ENCODE data around the gene RELN. TPM values are rescaled to one million over a fixed set of nuclear protein-coding genes. Genes with fewer than 3 reads are reported as not detected.

The RELN gene
- total RNA-seq, 1 donor from 2014 or later = not detected

DNA sequence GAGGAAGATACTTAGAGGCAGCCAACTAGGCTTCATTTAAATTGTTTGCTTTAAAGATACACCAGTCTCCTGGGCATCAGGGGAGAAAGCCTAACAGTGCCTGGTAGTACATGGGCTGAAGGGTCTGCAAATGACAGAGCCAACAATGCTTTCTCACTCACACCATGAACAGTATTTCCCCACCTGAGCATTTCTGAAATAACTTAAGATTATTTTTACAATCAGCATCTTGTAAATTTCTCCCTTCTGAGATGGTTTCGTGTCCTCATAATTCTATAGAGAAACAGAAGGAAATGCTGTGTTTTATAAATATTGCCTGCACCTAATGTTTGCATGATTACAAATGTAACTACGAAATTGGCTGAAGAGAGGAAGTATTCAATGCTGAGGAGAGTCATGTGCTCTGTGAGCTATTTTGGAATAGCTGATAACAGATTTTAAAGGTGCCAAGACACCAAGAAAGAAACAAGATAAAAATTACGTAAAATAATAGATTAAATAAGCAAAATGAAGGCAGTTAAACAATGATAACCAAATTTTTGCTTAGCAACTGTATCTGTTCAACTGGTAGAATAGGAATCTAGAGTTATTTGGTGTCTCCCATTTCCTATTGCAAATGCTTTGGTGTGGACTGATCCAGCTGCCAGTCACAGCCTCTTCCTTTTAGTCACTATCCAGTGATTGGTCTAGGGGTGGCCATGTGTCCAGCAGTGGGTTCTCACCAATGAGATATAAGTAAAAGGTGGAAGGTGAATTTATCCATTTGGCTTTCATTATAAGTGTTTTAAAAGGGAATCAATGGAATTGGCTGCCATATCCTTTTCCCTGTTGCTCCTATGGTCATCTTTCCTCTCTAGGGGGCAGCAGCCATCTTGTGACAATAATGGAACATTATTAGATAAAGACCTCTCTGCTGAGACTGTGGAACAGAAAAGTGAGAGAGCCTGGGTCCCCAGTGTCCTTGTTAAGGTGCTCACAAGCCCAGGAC lies 375.5 kb downstream of the RELN start:
- intact Hi-C loops (cut with micrococcal nuclease) = no loop called here
- no peaks in the 10 kb centered on the region for H3K36me3 Mint-ChIP-seq (ENCODE audit: low read depth)
- H3K4me1 Mint-ChIP-seq (ENCODE audit: low read depth) = no peaks in the 10 kb centered on the region
- no peak overlapping the region for H3K27ac Mint-ChIP-seq
- DNase-seq (ENCODE audit: low spot score) = no peak
- H3K9me3 Mint-ChIP-seq = no peaks in the 10 kb centered on the region
- H3K4me3 Mint-ChIP-seq (ENCODE audit: low read depth) = no peak overlapping the region
- H3K27me3 Mint-ChIP-seq (ENCODE audit: low read depth) = no peaks in the 10 kb centered on the region

GRCh38 chr7:103609778-103610177 lies 379.7 kb downstream of the RELN start:
- Mint-ChIP-seq H3K4me3 (ENCODE audit: low read depth) (no peak overlapping the region), H3K36me3 (ENCODE audit: low read depth) (no peaks in the 10 kb centered on the region), H3K4me1 (ENCODE audit: low read depth) (no peaks in the 10 kb centered on the region), H3K27me3 (ENCODE audit: low read depth) (no peaks in the 10 kb centered on the region), H3K27ac (no peak overlapping the region), H3K9me3 (no peaks in the 10 kb centered on the region)
- no peak for DNase-seq (ENCODE audit: low spot score)
- intact Hi-C loops (cut with micrococcal nuclease) = no loop called here

DNA sequence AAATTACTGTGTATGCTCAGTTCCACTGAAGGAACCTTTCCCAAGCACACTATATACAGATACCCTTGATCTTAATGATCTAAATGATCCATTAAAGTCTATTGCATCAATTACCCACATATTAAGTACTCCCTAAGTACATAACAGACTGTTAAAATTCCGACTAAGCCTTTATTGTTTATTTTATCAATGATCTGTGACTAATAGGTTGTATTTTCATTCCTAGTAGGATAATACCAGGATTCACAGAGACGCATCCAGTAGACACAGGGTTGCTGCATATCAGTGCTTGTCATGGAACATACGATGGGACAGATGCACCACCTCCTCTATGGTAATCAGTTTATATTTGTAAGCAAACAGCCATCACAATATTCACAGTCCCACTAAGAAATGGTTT lies 383.8 kb downstream of the RELN start:
- H3K27ac Mint-ChIP-seq = no peak overlapping the region
- H3K4me3 Mint-ChIP-seq (ENCODE audit: low read depth) = no peak overlapping the region
- intact Hi-C loops (cut with micrococcal nuclease) = no loop called here
- no peaks in the 10 kb centered on the region for H3K9me3 Mint-ChIP-seq
- no peaks in the 10 kb centered on the region for H3K4me1 Mint-ChIP-seq (ENCODE audit: low read depth)
- H3K27me3 Mint-ChIP-seq (ENCODE audit: low read depth) = no peaks in the 10 kb centered on the region
- no peaks in the 10 kb centered on the region for H3K36me3 Mint-ChIP-seq (ENCODE audit: low read depth)
- DNase-seq (ENCODE audit: low spot score) = no peak

GRCh38 chr7:103598326-103598905 lies 391.0 kb downstream of the RELN start:
- Mint-ChIP-seq H3K4me3 (ENCODE audit: low read depth) (no peak overlapping the region), H3K36me3 (ENCODE audit: low read depth) (no peaks in the 10 kb centered on the region), H3K9me3 (no peaks in the 10 kb centered on the region), H3K27me3 (ENCODE audit: low read depth) (peaks cover 3% of the 10 kb centered on the region), H3K4me1 (ENCODE audit: low read depth) (no peaks in the 10 kb centered on the region), H3K27ac (no peak overlapping the region)
- intact Hi-C loops (cut with micrococcal nuclease) = no loop called here
- DNase-seq (ENCODE audit: low spot score) = no peak

- no peak overlapping the region for H3K27ac Mint-ChIP-seq
- intact Hi-C loops (cut with micrococcal nuclease) = no loop called here
- no peaks in the 10 kb centered on the region for H3K4me1 Mint-ChIP-seq (ENCODE audit: low read depth)
- H3K4me3 Mint-ChIP-seq (ENCODE audit: low read depth) = no peak overlapping the region
- DNase-seq (ENCODE audit: low spot score) = no peak
- no peaks in the 10 kb centered on the region for H3K36me3 Mint-ChIP-seq (ENCODE audit: low read depth)
- no peaks in the 10 kb centered on the region for H3K9me3 Mint-ChIP-seq
- H3K27me3 Mint-ChIP-seq (ENCODE audit: low read depth) = peaks cover 3% of the 10 kb centered on the region
These were observed 391.9 kb downstream of the RELN start for GRCh38 chr7:103597606-103598005.

DNA sequence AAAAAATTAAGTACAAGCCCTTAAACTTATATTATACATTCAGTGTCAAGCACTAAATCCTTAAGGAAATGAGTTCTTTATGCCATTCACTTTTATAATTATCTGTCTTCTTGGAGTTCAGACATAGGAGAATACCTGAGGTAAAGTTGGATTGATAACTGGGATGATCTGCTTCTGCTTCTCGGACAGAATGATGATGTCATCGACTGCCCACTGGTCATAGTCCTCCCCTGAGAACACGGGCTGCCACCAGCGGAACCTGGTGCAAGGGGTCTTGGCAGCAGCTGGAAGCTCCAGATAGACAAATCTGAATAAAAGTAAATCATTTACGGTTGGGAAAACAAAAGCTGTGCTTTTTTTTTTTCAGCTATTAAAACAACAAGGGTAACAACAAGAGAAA lies 395.3 kb downstream of the RELN start:
- peaks cover 6% of the 10 kb centered on the region for H3K27me3 Mint-ChIP-seq (ENCODE audit: low read depth)
- H3K4me1 Mint-ChIP-seq (ENCODE audit: low read depth) = no peaks in the 10 kb centered on the region
- H3K27ac Mint-ChIP-seq = no peak overlapping the region
- no peak overlapping the region for H3K4me3 Mint-ChIP-seq (ENCODE audit: low read depth)
- no peaks in the 10 kb centered on the region for H3K36me3 Mint-ChIP-seq (ENCODE audit: low read depth)
- no peak for DNase-seq (ENCODE audit: low spot score)
- no peaks in the 10 kb centered on the region for H3K9me3 Mint-ChIP-seq
- intact Hi-C loops (cut with micrococcal nuclease) = no loop called here

DNA sequence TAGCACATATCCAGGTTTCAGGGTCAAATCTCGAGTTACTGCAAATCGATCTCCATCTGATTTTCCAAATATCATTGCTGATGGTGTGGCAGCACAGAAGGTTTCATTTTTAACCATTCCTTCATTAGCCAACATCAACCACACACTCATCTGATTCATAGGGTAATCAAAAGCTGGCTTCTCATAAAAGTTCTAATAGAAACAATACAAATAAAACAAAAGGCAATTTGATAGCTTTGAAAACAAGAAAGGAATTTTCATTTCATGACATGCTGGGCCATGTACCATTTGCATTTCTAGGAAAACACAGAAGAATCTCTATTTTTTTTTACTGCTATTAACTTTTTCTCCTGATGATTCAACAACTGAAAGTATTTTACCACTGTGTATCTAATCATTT lies 395.8 kb downstream of the RELN start:
- H3K36me3 Mint-ChIP-seq (ENCODE audit: low read depth) = no peaks in the 10 kb centered on the region
- no peak overlapping the region for H3K4me3 Mint-ChIP-seq (ENCODE audit: low read depth)
- H3K27me3 Mint-ChIP-seq (ENCODE audit: low read depth) = peaks cover 6% of the 10 kb centered on the region
- no peak for DNase-seq (ENCODE audit: low spot score)
- H3K27ac Mint-ChIP-seq = no peak overlapping the region
- H3K9me3 Mint-ChIP-seq = no peaks in the 10 kb centered on the region
- no peaks in the 10 kb centered on the region for H3K4me1 Mint-ChIP-seq (ENCODE audit: low read depth)
- intact Hi-C loops (cut with micrococcal nuclease) = no loop called here

DNA sequence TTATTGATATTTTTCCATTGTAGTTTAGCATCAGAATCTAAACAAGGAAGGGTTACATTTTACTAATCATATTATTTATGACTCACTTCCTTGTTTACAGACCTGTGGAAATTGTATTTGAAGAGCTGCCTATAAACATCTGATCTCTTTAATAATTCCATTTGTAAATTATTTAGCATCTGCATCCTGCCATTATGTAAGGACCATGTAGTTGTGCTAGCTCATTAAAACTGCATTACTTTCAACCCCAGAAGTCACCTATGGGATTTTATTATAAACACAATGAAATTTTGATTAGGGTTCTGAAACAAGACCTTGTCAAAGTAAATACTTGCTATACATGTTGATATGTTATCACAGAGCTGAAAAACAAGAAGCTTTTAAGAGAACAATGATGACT lies 396.6 kb downstream of the RELN start:
- intact Hi-C loops (cut with micrococcal nuclease) = no loop called here
- Mint-ChIP-seq H3K27me3 (ENCODE audit: low read depth) (peaks cover 6% of the 10 kb centered on the region), H3K27ac (no peak overlapping the region), H3K4me1 (ENCODE audit: low read depth) (no peaks in the 10 kb centered on the region), H3K4me3 (ENCODE audit: low read depth) (no peak overlapping the region), H3K9me3 (no peaks in the 10 kb centered on the region), H3K36me3 (ENCODE audit: low read depth) (no peaks in the 10 kb centered on the region)
- no peak for DNase-seq (ENCODE audit: low spot score)

GRCh38 chr7:103592187-103592586 lies 397.3 kb downstream of the RELN start:
- Mint-ChIP-seq H3K27ac (no peak overlapping the region), H3K4me3 (ENCODE audit: low read depth) (no peak overlapping the region), H3K9me3 (no peaks in the 10 kb centered on the region), H3K27me3 (ENCODE audit: low read depth) (peaks cover 6% of the 10 kb centered on the region), H3K36me3 (ENCODE audit: low read depth) (no peaks in the 10 kb centered on the region), H3K4me1 (ENCODE audit: low read depth) (no peaks in the 10 kb centered on the region)
- no peak for DNase-seq (ENCODE audit: low spot score)
- intact Hi-C loops (cut with micrococcal nuclease) = no loop called here

- Mint-ChIP-seq H3K4me1 (ENCODE audit: low read depth) (no peaks in the 10 kb centered on the region), H3K27me3 (ENCODE audit: low read depth) (peaks cover 4% of the 10 kb centered on the region), H3K9me3 (no peaks in the 10 kb centered on the region), H3K27ac (no peak overlapping the region), H3K36me3 (ENCODE audit: low read depth) (no peaks in the 10 kb centered on the region), H3K4me3 (ENCODE audit: low read depth) (no peak overlapping the region)
- DNase-seq (ENCODE audit: low spot score) = no peak
- intact Hi-C loops (cut with micrococcal nuclease) = no loop called here
These were observed 409.4 kb downstream of the RELN start for GRCh38 chr7:103580031-103580430.

DNA sequence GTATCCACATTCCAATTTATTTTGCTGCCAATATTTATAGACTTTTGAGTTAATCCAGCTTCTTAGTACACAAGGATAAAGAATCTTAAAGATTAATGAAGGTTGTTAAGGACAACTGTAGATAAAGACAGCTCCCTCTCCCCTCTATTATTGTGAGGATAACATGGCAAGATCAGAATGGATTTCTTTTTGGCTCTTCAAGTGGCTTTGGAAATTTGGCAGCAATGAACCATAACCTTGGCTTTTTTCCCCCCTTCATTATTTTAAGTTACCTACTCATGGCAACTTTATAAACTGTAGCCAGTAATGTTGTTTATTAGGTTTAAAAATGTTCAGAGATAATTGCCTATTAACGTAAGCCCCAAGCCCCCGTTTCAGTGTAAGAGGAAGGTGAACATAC lies 412.4 kb downstream of the RELN start:
- intact Hi-C loops (cut with micrococcal nuclease) = loop anchor here (10.0 kb wide), 1 partner anchor 1338 kb away; no protein-coding TSS in a partner anchor
- no peak for DNase-seq (ENCODE audit: low spot score)
- Mint-ChIP-seq H3K4me1 (ENCODE audit: low read depth) (no peaks in the 10 kb centered on the region), H3K4me3 (ENCODE audit: low read depth) (no peak overlapping the region), H3K27me3 (ENCODE audit: low read depth) (peaks cover 4% of the 10 kb centered on the region), H3K36me3 (ENCODE audit: low read depth) (no peaks in the 10 kb centered on the region), H3K27ac (no peak overlapping the region), H3K9me3 (no peaks in the 10 kb centered on the region)

DNA sequence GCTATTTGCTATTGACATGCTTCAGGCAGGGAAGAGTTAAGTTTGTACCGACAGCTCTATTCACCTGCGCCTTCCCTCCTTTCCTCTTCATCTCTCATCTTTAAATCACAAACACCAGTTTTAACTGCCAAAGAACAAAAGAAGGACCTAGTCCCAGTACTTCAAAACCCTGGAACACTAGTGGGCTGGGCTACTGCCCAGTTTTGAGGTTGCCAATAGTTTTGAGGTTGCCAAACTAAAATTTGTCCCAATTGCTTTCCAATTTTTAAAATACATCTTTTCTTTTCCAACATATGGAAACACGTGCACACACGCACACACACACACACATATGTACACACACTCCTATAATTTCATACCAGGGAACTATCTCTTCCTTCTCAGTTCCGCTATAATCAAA lies 412.8 kb downstream of the RELN start:
- H3K27ac Mint-ChIP-seq = no peak overlapping the region
- no peaks in the 10 kb centered on the region for H3K9me3 Mint-ChIP-seq
- DNase-seq (ENCODE audit: low spot score) = no peak
- peaks cover 4% of the 10 kb centered on the region for H3K27me3 Mint-ChIP-seq (ENCODE audit: low read depth)
- no peak overlapping the region for H3K4me3 Mint-ChIP-seq (ENCODE audit: low read depth)
- intact Hi-C loops (cut with micrococcal nuclease) = loop anchor here (10.0 kb wide), 1 partner anchor 1338 kb away; no protein-coding TSS in a partner anchor
- no peaks in the 10 kb centered on the region for H3K4me1 Mint-ChIP-seq (ENCODE audit: low read depth)
- no peaks in the 10 kb centered on the region for H3K36me3 Mint-ChIP-seq (ENCODE audit: low read depth)

- Mint-ChIP-seq H3K27me3 (ENCODE audit: low read depth) (peaks cover 7% of the 10 kb centered on the region), H3K9me3 (no peaks in the 10 kb centered on the region), H3K4me3 (ENCODE audit: low read depth) (no peak overlapping the region), H3K27ac (no peak overlapping the region), H3K4me1 (ENCODE audit: low read depth) (no peaks in the 10 kb centered on the region), H3K36me3 (ENCODE audit: low read depth) (no peaks in the 10 kb centered on the region)
- no peak for DNase-seq (ENCODE audit: low spot score)
- intact Hi-C loops (cut with micrococcal nuclease) = loop anchor here (10.0 kb wide), 1 partner anchor 1340 kb away; no protein-coding TSS in a partner anchor
These were observed 414.9 kb downstream of the RELN start for GRCh38 chr7:103574576-103574975.
